Stimulated activated CD4-positive, alpha-beta T cell treated with anti-CD3 and anti-CD28 coated beads, Interleukin-2, amount 100 ng/mL, for 4 hours (primary cell): ENCODE results near the gene RUNDC3A.
A peak's percentile ranks its signal among the peaks of the same experiment; 100 is the strongest.
"Not testable (repeated sequence)": the region's sequence is repeated elsewhere in the genome, so short reads cannot be mapped to it uniquely, and the experiment has no call there.

Experiments used
- DNase-seq: peaks from one replicate; pipeline ENCODE4 v3.0.0-alpha.2; 2020; ENCODE audit warnings: low read depth

The RUNDC3A gene

GRCh38 chr17:44359006-44359405 is 50.6 kb downstream of the RUNDC3A start:
- no peak for DNase-seq

- DNase-seq: no peak
Measured at GRCh38 chr17:44359458-44360143, 51.2 kb downstream of the RUNDC3A start.

GRCh38 chr17:44360144-44360533 is 51.7 kb downstream of the RUNDC3A start:
- no peak for DNase-seq

- no peak for DNase-seq
Measured at GRCh38 chr17:44360826-44361225, 52.4 kb downstream of the RUNDC3A start.

- DNase-seq: no peak
Measured at GRCh38 chr17:44361292-44362260, 53.2 kb downstream of the RUNDC3A start.

- DNase-seq: no peak
Measured at GRCh38 chr17:44362459-44362948, 54.1 kb downstream of the RUNDC3A start.

GRCh38 chr17:44362949-44363612 is 54.7 kb downstream of the RUNDC3A start:
- DNase-seq: no peak

- peak; percentile 47 for DNase-seq
Measured at GRCh38 chr17:44363613-44364159, 55.3 kb downstream of the RUNDC3A start, which contains the start of gene FAM171A2. Gene FAM171A2, minus strand, starts transcription at chr17:44363853. Its CDS starts 139 bp downstream, at chr17:44363714.

- DNase-seq: not testable (repeated sequence)
Measured at GRCh38 chr17:44365051-44365450, 56.6 kb downstream of the RUNDC3A start.

- no peak for DNase-seq
Measured at GRCh38 chr17:44367231-44367979, 59.0 kb downstream of the RUNDC3A start.
